Hematopoietic multipotent progenitor cell (in vitro differentiated cells): ENCODE measurements around the gene ADAMTS3. TPM values are rescaled to one million over a fixed set of nuclear protein-coding genes. Genes with fewer than 3 reads are reported as not detected.

Experiments
- DNase-seq, 3 donors: peaks; one replicate each; pipeline ENCODE4 v3.0.0-alpha.2; 2011 to 2015; ENCODE audit warnings: low read depth in 2 of 3, low spot score in 2 of 3
- total RNA-seq: library from RNA; depleted of rRNA; stranded (reverse); fragments of >200 nt; gene quantifications from one replicate; pipeline ENCODE4 v1.2.3, GENCODE V29; 2012

The ADAMTS3 gene
- total RNA-seq, 1 donor = 1.1 TPM

DNA sequence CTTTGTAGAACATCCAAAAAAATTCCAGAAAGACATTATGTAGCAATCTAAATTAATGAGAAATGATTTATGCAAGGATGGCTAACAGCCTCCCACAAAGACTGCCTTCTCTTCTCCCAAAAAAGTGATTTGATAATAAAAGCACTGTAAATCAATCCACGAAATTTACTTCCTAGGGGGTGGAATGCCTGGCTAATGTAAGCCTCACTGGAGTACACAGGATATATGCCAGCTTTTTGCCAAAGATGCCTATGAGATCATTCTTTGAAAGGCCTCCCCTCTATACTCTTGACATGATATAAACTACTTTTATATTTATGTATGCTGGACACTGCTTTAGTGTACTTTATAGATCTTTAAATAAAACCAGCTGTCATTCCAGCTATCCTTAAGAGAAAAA, 211.1 kb downstream of the ADAMTS3 start:
- no peak for DNase-seq

DNA sequence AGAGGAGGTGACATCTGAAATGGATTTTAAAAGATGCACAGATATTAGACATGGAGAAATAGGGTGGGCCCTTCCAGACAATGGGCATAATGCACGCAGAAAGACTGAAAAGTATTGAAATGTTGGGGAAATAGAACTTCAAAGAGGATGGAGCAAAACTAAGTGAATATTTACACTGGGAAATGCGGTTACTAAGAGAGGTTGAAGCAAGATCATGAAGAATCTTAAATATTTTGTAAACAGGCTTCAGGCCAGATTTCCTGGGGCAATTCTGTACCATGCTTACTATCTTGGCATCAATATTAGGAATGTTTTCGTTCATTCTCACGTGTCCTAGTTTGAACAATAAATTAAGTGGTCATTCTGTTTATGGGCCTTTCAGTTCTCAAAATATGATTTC, 216.3 kb downstream of the ADAMTS3 start:
- no peak for DNase-seq

DNA sequence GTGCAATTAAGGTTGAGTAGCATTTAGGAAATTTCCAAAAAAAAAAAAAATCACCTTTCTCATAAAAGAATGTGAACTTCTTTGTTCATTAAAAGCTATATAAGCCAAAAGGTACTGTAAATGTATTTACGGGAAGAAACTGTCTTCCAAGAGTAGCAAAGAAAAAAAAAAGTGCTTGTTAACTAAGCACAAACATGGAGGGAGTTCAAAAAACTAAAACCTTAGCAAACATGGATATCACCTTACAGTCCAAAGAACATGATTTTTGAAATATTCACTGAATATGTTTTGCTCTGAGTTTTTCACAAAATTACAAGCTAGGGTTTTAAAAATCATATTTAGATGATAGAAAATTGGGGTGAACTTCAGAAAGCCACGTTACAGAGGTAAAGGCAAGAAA, 217.5 kb downstream of the ADAMTS3 start:
- DNase-seq = no peak

DNA sequence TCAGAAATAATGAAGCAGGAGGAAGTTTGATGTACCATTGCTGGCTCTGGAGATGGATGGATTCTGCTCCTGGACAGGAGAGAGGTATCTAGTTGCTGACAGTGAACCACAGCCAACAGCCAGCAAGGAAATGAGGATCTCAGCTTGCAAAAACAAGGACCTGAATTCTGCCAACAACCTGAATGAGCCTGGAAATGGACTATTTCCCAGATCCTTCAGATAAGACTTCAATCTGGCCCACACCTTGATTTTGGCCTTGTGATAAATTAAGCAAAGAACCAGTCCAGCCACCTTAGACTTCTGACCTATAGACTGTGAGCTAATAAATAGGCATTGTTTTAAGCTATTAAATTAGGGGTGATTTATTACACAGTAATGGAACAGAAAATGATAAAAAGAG, 220.3 kb downstream of the ADAMTS3 start:
- DNase-seq = no peak

DNA sequence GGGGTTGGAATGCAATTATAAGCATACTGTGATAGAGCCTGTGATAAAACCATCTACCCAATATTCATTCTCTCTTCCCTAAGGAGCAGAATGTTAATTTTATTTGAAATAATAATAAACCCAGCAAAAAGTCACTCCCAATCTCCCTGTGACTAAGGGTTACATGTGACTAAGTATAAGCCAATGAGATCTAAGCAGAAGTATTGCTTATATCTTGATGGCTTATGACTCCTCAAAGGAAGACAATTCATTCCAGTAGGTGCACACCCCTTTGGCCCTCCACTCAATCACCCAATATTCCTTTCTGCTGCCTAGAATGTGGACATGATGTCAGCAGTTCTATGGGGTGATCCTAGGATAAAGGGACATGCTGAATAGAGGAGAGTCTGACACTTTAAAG, 224.6 kb downstream of the ADAMTS3 start:
- no peak for DNase-seq

DNA sequence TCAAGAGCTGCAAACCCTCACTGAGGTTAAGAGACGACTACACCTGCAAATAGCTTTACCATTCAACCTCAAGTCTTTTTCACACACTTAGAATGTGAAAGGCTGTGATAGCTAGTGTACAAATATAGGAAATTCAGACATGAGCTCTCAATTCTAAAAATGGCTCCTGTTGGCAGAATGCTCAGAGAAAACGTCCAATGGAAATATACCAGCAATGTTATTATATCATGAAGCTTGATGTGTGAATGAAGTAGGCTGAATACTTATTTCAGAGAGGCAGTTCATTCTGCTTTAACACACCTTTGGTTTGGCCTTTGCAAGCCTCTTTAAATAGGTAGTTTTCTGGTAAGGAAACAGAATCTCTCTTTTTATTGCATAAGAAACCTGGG, 227.6 kb downstream of the ADAMTS3 start:
- DNase-seq = no peak

DNA sequence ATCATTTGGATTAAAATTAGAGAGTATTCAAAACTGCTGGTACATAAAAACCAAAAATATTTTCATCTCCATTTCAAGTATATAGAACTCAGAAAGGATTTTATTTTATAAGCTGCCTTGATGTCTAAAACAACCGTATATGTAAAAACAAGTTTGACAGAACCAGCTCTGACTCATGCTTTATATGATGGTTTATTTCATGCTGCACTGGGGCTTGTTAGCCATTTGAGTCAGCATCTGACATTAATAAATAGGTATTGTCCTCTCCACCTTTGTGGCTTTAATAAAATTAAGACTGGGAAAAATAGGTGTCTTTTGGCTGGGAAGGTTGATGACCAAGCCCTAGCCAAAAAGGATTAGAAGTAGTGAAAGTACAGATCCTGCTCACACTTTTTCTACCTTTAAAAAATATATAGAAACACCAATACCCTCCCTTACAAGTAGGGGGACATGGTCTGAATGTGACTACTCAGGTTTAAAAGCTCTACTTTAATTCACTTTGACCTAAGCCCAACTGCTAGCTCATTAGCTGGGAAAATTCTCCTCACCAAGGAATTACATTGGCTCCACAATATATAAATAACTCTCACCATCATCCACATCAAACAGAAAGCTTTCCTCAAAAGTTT, 228.1 kb downstream of the ADAMTS3 start:
- DNase-seq = no peak

DNA sequence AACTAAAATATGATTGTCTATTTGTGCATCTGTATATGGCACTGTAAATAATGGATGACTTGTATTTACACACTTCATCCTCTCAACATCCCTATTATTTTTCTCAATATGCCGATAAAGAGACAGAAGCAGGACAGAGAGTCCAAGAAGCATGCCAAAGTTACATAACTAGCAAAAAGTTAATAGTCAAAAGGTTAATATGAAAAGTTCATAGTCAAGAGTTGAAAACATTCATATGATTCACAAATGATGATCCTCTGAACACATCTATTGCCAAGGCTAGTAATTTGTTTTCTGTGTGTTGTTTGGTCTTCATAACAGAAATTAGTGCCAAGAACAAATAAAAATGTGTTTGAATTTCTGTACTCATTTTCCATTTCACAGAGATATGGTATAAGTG, 231.0 kb downstream of the ADAMTS3 start:
- no peak for DNase-seq

DNA sequence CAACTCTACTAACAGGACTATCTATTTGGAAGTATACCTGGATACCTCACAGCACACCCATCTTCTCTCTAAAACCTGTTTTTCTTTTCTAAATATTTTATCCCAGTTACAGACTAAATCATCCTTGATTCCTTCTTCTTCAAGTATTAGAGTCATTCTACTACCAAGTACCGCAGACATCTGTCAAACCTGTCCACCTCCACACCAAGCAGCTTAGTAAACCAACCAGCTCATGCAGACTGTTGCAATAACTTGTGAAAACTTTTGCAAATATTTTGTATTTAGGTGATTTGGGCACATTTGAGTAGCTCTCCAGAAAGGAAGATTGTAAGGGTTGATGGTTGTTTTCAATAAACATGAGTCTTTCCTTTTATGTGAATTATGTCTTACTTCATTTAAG, 238.6 kb downstream of the ADAMTS3 start:
- DNase-seq = no peak

DNA sequence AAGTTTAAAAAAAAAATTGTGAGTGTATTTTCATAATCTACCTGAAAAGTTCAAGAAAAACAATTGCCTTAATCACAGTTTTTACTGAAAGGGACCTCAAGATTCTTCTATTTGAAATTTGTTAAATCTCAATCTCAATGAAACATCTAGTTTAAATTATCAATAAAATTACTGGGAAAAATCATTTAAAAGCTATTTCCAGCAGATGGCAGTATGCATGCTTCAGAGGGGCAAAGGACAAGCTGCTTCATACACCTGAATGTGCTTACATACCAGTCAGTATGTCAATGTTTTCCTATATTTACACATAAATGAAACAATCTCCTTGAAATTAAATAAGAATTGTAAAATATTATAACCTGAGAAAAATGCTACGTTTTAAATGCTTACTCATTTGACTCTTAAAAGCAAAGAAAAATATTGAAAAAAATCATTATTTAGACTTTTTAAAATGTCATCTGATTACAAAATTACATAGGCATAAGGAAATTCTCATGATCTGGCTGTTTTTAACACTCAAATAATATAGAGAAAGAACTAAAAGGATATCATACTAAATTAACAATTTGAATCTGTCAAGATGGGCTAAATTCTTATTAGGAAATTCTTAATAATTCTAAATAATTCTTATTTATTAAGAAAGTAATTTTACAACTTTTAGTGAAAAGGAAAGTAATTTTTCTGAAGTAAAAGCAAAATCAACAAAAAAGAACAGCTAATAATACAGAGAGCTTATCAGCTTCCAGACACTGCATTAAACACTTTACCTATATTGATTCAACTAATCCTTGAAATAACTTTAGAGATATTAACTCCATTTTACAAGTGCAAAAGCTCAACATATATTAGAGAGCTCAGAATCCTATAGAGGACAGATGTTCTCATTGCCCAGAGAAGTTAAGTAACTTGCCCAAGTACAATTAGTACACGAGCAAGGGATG, 242.1 kb downstream of the ADAMTS3 start:
- DNase-seq = peak in 2 of 3 donors; percentile 6 to 50

DNA sequence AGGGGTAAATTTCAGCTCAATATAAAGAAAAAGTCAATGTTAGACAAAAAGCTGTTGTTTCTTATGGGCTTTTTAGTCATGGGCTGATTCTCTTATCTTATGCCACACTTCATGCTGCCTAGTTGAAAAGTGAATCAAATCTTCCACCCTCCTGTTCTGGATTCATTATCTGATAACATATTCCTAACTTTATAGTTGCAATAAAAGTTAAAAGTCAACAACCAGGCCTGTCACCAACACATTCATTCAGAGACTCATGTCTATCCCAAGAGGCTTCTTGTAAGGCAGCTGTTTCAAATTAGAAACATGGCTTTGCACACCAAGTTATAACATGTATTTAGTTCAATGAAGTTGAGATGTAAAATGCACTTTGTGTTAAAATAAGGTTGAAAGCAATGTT, 243.8 kb downstream of the ADAMTS3 start:
- no peak for DNase-seq

DNA sequence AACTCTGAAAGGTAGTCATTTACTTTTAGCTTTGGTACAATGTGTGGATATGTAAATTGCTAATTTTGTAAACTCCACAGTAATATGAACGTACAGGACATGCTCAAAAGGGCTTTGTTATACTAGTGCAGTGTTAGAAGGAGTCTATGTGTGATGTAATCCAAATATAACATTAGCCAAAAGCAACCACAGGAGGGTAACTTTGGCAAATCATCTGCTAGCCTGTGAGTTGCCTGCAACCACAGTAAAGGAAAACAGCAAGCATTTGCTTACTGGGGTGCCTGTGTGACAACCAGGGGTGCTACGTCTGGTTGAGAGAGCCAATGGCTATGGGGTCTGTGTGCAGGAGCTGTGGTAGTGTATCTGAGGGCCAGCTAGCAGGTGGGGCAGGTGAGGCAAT, 245.8 kb downstream of the ADAMTS3 start:
- no peak for DNase-seq

DNA sequence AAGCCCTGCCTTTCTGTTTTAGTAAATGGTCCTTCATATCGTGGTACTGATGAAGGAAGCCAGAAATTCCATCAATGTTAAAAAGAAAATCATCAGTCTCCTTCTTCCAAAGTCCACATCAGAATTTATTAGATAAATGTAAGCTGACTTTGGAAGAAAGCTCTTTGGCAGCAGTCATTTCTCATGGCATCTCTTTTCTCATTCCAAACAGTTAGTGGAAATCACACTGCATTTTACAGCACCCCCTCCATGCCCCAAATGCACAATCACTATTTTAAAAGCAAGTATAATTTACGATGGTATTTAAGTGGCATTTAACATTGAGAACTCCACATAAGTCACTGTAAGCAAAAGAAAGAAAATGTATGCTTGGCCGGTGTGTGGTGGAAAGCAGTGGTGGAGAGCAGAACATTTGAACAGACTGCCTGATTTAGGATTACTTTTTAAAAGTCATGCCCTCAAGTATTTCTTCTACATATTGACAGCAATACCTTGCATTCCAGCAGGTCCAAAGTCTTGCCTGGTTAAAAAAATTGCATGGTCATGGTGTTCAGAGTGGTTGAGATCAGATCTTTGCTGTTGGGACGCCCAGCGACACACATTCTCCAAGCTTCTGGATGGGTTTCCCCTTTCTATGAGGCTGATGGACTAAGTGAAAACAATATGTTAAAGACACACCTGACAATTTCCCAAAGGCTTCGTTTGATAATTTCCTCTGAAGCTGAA, 248.6 kb downstream of the ADAMTS3 start:
- DNase-seq = no peak

DNA sequence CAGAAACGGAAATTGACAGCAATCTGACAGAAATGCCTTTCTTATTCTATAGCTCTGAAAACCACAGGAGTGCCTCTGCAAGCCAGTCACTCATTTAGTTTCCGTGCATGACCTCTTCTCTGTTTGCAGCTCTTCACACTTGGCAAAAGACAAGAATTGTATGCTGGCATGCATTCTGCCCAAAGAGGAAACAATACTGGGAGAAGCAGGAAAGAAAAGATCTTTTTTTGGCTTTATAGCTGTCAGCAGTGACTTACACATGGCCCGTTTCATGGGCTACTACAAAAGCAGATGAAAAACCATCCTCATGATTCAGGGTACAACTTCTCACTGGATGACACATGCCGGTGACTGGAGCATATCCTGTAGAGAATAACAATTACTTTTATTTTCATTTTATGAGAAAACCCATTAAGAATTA, 249.4 kb downstream of the ADAMTS3 start:
- peak in 2 of 3 donors; percentile 14 to 24 for DNase-seq

DNA sequence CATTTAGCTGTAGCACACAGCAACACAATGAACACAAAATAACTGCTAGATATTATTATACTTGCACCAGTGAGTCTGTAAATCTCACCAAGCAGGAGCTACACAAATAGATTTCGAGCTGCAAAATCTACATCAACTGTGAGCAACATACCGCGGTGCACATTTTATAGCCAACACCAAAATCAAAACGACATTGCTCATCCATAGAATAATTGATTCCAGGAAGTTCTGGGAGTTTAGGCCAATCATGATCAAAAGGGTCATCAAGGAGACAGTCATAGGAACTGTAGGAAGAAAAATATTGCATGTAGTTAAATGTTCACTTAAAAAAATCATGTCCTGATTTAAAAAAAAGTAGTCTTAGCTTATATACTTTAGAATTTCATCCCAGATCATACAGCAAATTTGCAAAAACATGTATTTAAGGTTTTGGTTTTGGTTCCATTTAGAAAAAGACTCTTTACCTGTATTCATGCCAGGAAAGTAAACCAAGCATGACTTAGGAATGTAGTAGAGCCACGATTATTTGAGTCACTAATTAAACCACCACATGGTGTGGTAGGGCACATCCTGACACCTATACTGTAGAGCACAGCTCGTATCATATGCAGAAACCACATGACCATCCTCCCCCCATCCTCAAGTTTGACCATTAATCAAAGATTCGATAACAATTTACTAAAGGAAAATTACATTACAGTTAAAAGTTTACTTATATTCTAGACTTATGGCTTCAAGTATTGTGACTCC, 250.4 kb downstream of the ADAMTS3 start:
- no peak for DNase-seq

DNA sequence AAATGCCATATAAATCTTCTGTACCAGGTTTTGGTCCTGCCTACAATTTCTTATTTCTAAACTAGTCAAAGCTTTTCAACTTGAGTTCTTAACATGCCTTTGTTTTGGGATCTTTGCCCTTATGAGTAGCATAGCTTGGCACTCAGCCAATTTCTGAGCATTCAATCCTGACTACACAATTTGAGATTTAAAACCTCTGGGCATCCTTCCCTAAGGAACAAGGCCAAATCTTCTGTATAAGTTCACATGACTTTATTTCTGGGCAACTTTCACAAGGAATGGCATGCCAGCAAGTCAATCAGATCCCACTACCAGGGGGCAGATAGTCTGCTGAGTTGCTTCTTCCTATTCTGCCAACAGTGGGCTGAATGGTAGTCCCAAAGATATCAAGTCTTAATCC, 254.2 kb downstream of the ADAMTS3 start:
- DNase-seq = no peak

DNA sequence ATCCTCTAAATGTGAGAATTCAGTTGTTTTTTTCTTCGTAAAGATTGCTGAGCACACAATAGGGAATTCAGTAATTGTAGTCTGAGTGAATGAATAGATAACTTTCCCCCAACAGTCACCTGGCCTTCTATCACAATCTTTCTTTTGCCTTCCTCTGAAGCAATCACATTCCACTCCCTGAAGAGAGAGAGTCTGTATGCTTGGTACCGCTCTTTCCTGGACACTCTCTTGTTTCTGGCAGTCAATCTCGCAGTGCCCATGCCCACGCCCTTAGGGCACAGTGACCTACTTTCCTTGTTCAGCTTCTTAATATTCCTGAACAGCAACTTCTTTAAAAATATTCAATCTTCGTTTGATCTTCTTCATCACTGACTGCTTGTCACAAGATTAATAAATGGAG, 255.9 kb downstream of the ADAMTS3 start:
- DNase-seq = no peak

DNA sequence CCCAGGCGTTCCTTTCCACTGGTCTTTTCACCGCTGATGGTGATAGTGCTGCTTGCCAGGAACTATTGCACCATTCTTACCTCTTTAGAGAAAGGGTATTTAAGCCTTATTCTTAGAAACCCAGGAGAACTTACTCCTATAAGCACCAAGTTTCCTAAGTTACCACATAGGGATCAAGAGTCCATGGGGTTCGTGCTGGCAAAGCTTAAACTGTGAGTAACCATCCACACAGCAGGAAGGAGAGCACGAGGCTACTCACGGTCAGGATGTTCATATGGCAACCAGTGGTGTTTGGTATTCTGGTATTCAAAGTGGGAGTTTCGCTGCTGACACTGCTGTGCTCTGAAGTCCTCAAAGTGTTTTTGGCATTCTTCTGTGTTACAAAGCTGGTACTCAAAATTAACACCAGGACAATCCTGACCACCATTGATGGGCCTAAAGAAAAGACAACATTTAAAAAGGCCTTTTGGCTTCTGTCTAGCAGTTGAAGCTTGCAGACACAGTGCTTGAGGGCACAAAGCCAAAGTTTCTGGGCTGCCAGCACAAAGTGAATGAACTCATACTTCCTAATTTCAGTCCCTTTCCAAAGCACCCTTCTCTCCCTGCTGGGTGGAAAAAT, 256.9 kb downstream of the ADAMTS3 start:
- peak in 1 of 3 donors; percentile 6 for DNase-seq

DNA sequence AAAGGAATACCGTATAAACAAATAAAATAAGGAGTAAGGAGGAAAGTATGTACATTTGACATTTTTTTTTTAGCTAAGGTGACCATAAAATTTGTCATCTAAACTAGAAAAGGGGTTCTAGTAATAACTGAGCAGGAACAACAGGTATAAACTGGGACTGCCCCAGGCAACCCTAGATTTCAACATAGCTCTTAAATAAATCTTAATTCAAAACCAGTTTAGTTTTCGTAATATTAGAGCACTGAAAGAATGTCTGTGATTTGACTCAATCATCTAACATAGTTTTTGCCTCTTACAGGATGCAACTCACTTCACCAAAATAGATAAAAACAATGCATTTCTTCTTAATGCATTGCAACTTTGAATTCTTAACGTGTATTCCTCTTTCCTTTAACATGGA, 257.7 kb downstream of the ADAMTS3 start:
- DNase-seq = no peak

DNA sequence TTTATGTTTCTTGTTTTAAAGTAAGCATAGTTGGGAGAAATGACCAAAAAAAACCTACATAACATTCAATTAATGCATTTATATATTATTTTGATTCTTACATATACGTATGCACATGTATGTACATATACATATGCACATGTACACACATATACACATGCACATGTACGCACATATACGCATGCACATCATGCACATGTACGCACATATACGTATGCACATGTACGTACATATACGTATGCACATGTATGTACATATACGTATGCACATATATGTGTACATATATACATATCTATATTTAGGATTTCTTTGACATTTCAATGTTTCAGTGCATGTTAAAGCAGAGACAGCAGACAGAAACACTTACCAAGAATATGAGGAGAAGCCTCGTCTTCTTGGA, 263.4 kb downstream of the ADAMTS3 start:
- DNase-seq = no peak
